Activated CD8-positive, alpha-beta T cell treated with anti-CD3 and anti-CD28 coated beads for 36 hours (primary cell): ENCODE data around the gene ING1. TPM values are rescaled to one million over a fixed set of nuclear protein-coding genes. Genes with fewer than 3 reads are reported as not detected.

Experiments used
- ATAC-seq: fragments of 200-7000 bp; cut with Tn5 transposase; one replicate; pipeline ENCODE4 v1.10.0; 2021; ENCODE audit warnings: mild to moderate bottlenecking, moderate library complexity
- CTCF ChIA-PET: fragments of 350-600 bp; sonication (Branson Sonifier 250); formaldehyde crosslinking; loops from one replicate; lab custom pipeline; 2021; ENCODE audit warnings: antibody characterized with exemption; lab: Charles Lee
- POLR2A ChIA-PET: fragments of 350-600 bp; sonication (Branson Sonifier 250); formaldehyde crosslinking; loops from one replicate; lab custom pipeline; 2021; ENCODE audit warnings: antibody characterized with exemption; lab: Charles Lee
- DNase-seq: peaks from one replicate; pipeline ENCODE4 v3.0.0-alpha.2; 2020
- H3K27ac Mint-ChIP-seq: one replicate; pipeline ENCODE4 v1.8.0; 2021; ENCODE audit warnings: mild to moderate bottlenecking, mixed read lengths
- H3K27me3 Mint-ChIP-seq: one replicate; pipeline ENCODE4 v1.8.0; 2021; ENCODE audit warnings: mixed read lengths
- H3K36me3 Mint-ChIP-seq: one replicate; pipeline ENCODE4 v1.8.0; 2021; ENCODE audit warnings: low read depth, mixed read lengths
- H3K4me1 Mint-ChIP-seq: one replicate; pipeline ENCODE4 v1.8.0; 2021; ENCODE audit warnings: low read depth, mixed read lengths
- H3K4me3 Mint-ChIP-seq: one replicate; pipeline ENCODE4 v1.8.0; 2021; ENCODE audit warnings: mild to moderate bottlenecking, moderate library complexity, mixed read lengths
- H3K9me3 Mint-ChIP-seq: one replicate; pipeline ENCODE4 v1.8.0; 2021; ENCODE audit warnings: mixed read lengths
- intact Hi-C: fragments of 100-400 bp; cut with micrococcal nuclease; formaldehyde crosslinking; loops from one replicate; pipeline ENCODE4 v1.10.0; 2022
- total RNA-seq, 2 experiments: library from RNA; stranded (reverse); gene quantifications; one replicate each; pipeline ENCODE4 v1.2.3, GENCODE V29; 2021
- TF ChIP-seq, protein P1 (sequence below): fragments of 200-600 bp; IDR thresholded peaks from one replicate; pipeline ENCODE4 v1.8.0; 2022; ENCODE audit warnings: antibody characterized with exemption, mild to moderate bottlenecking

Gene ING1
- total RNA-seq, 2 experiments from 2014 or later, result 22.0 to 22.2 TPM

DNA sequence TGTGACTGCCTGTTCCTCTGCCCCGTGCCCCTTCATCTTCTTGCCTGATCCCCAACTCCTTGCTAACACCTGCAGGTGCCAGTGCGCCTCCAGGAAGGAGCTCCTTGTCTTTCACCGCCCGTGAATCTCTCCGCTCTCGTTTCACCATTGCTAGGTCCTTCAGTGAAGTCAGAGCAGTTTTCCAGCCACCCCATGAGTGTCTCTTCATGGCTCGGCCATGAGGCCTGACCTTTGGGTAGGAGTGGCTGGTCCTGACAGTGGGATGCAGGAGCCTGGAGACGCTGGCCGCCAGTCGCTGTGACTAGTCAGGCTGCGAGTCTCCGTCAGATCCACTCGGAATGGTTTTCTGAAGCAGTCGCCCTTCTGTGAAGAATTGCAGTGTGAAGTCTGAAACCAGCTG, 43.8 kb downstream of the ING1 start:
- POLR2A ChIA-PET, result no interaction called here
- H3K27me3 Mint-ChIP-seq, result peaks cover 6% of the 10 kb centered on the region
- TF ChIP-seq, protein P1, sequence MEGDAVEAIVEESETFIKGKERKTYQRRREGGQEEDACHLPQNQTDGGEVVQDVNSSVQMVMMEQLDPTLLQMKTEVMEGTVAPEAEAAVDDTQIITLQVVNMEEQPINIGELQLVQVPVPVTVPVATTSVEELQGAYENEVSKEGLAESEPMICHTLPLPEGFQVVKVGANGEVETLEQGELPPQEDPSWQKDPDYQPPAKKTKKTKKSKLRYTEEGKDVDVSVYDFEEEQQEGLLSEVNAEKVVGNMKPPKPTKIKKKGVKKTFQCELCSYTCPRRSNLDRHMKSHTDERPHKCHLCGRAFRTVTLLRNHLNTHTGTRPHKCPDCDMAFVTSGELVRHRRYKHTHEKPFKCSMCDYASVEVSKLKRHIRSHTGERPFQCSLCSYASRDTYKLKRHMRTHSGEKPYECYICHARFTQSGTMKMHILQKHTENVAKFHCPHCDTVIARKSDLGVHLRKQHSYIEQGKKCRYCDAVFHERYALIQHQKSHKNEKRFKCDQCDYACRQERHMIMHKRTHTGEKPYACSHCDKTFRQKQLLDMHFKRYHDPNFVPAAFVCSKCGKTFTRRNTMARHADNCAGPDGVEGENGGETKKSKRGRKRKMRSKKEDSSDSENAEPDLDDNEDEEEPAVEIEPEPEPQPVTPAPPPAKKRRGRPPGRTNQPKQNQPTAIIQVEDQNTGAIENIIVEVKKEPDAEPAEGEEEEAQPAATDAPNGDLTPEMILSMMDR, result no peak
- ATAC-seq, result no peak
- H3K27ac Mint-ChIP-seq, result no peak overlapping the region
- peaks cover 2% of the 10 kb centered on the region for H3K9me3 Mint-ChIP-seq
- intact Hi-C loops, result no loop called here
- CTCF ChIA-PET, result no interaction called here
- DNase-seq, result no peak
- no peak overlapping the region for H3K4me3 Mint-ChIP-seq
- no peaks in the 10 kb centered on the region for H3K36me3 Mint-ChIP-seq
- H3K4me1 Mint-ChIP-seq, result no peaks in the 10 kb centered on the region

DNA sequence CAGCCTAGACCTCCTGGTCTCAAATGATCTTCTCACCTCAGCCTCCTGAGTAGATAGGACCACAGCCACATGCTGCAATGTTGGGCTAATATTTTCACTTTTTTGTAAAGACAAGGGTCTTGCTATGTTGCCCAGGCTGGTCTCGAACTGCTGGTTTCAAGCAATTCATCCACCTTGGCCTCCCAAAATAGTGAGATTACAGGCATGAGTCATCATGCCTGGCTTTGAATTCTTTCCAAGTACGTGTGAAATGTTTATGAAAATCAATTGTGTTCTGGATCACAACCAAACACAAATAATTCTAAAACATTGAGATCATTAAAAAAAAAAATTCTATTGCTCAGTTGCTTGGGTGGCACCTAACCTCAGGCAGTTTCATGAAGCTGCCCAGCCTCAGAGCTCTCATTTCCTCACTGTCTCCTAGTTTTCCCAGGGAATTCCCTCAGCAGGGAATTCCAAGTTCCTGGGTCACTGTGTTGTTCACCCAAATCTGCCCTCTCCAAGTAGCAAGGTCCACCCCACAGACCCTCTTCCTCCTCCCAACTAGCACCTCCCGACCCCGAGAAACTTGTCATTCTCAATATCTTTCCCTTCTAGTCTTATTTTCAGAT, 44.8 kb downstream of the ING1 start:
- Mint-ChIP-seq H3K4me3 (no peak overlapping the region), H3K9me3 (no peaks in the 10 kb centered on the region), H3K27ac (no peak overlapping the region), H3K4me1 (no peaks in the 10 kb centered on the region), H3K36me3 (no peaks in the 10 kb centered on the region), H3K27me3 (peaks cover 6% of the 10 kb centered on the region)
- ATAC-seq (no peak), DNase-seq (no peak)
- intact Hi-C loops, result no loop called here
- TF ChIP-seq, protein P1, result no peak
- POLR2A ChIA-PET, result no interaction called here
- CTCF ChIA-PET, result no interaction called here

DNA sequence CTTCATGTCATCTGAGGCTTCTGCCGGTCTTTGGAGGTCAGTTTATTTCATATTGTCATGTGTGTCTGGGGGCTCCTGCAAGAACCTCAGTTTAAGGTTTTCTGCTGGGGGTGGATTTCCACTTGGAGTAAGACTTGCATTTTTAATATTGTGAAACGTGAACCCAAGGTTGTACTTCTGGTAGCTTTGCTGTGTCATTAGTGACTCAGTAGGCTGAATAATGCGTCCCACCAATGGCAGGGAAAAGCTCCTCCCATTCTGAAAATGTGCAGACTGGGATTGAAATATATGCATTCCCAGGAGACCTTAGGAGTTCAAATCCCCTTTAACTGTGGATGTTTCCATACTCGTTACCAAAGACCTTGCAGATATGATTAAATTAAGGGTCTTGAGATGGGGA, 46.2 kb downstream of the ING1 start:
- peaks cover 12% of the 10 kb centered on the region for H3K27me3 Mint-ChIP-seq
- H3K4me1 Mint-ChIP-seq, result no peaks in the 10 kb centered on the region

DNA sequence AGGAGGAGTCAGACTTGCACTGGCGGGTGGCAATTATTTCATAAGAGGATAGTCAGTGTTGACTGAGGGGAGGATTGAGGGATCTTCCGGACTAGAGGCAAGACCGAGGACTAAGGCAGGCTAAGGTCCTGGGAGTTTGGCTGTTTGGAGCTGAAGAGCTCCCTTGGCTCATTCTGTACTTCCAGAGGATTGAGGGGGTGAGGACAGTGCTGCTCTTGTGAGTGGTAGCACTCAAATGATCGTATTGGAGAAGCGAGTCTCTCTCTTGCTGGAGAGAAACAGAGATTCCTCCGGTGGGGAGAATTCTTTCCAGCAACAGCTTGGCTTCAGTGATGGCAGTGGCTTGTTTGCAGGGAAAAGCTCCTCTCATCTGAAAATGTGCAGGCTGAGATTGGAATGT, 47.1 kb downstream of the ING1 start:
- CTCF ChIA-PET, result no interaction called here
- H3K27me3 Mint-ChIP-seq, result peaks cover 12% of the 10 kb centered on the region
- no peaks in the 10 kb centered on the region for H3K4me1 Mint-ChIP-seq
- H3K4me3 Mint-ChIP-seq, result no peak overlapping the region
- H3K9me3 Mint-ChIP-seq, result no peaks in the 10 kb centered on the region
- DNase-seq (no peak), ATAC-seq (no peak)
- no peak overlapping the region for H3K27ac Mint-ChIP-seq
- intact Hi-C loops, result no loop called here
- TF ChIP-seq, protein P1, result no peak
- POLR2A ChIA-PET, result no interaction called here
- H3K36me3 Mint-ChIP-seq, result no peaks in the 10 kb centered on the region

More for the DNA sequence above, 46.2 kb downstream of the ING1 start:
- DNase-seq (no peak), ATAC-seq (no peak)
- Mint-ChIP-seq H3K9me3 (no peaks in the 10 kb centered on the region), H3K4me3 (no peak overlapping the region), H3K36me3 (no peaks in the 10 kb centered on the region), H3K27ac (no peak overlapping the region)
- intact Hi-C loops, result no loop called here
- POLR2A ChIA-PET, result no interaction called here
- CTCF ChIA-PET, result no interaction called here
- TF ChIP-seq, protein P1, result no peak

DNA sequence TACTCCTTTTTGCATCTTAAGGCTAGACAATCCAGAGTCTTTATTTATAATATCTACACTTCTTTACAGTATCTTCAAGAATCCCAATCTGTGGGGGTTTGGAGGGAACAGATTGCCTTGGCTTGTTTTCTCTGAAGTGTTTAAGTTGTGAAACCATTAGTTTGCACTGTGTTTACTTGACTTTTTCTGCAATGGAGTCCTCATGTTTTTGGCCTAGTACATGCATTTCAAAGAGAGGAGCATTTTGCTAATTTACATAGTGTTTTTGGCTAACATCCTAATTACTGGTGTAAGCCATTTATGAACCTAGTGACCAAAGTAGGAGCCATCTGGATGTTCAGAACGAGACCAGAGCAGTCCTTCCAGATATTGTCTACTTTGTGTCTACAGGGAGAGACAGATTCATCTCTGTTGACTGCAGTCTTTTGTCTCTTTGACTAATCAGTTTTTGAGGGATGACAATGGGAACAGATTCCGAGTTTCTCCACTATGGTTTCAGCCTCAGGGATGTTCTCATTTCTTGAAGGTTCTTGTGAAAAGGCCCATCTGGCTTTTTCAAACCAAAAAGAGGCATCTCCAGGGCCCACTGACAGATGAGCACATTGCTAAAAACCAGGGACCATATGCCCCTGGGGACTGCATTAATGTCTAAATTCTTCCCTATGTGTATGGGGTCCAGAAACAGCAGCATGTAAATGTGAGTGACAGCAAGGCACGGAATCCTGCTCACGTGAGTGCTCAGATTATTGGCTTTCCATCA, 53.4 kb downstream of the ING1 start:
- POLR2A ChIA-PET, result no interaction called here

More for the DNA sequence above, 53.4 kb downstream of the ING1 start:
- Mint-ChIP-seq H3K27ac (no peak overlapping the region), H3K27me3 (peaks cover 20% of the 10 kb centered on the region), H3K4me3 (no peak overlapping the region), H3K9me3 (no peaks in the 10 kb centered on the region), H3K36me3 (no peaks in the 10 kb centered on the region), H3K4me1 (peaks cover 2% of the 10 kb centered on the region)
- intact Hi-C loops, result no loop called here
- no peak for ATAC-seq
- CTCF ChIA-PET, result no interaction called here
- DNase-seq, result no peak
- TF ChIP-seq, protein P1, result no peak
